Karpas-422 (cell line): ENCODE results near the gene OAS3. TPM values are rescaled to one million over a fixed set of nuclear protein-coding genes. Genes with fewer than 3 reads are reported as not detected.

ENCODE experiments used
- DNase-seq: peaks from one replicate; pipeline ENCODE4 v3.0.0-alpha.2; 2015
- H2AFZ ChIP-seq: fragments of 200-600 bp; sonication (generic); 2 replicates; pipeline ENCODE4 v1.6.1; 2014; ENCODE audit warnings: antibody characterized with exemption, low read length, mixed read lengths
- H3K27ac ChIP-seq: fragments of 200-600 bp; sonication (generic); 2 replicates; pipeline ENCODE4 v1.5.1; 2014; ENCODE audit warnings: mild to moderate bottlenecking, low read length, moderate library complexity
- H3K27me3 ChIP-seq: fragments of 200-600 bp; sonication (generic); 2 replicates; pipeline ENCODE4 v1.6.1; 2014; ENCODE audit warnings: low read length, mixed read lengths
- H3K36me3 ChIP-seq: fragments of 200-600 bp; sonication (generic); 2 replicates; pipeline ENCODE4 v1.6.1; 2014; ENCODE audit warnings: low read length, mixed read lengths; ENCODE audit not compliant: insufficient read depth
- H3K4me1 ChIP-seq: fragments of 200-600 bp; sonication (generic); 2 replicates; pipeline ENCODE4 v1.6.1; 2014; ENCODE audit warnings: mild to moderate bottlenecking, low read length, mixed read lengths
- H3K4me2 ChIP-seq: fragments of 200-600 bp; sonication (generic); 2 replicates; pipeline ENCODE4 v1.6.1; 2014; ENCODE audit warnings: low read length, low read depth, mild to moderate bottlenecking; ENCODE audit not compliant: poor library complexity, severe bottlenecking
- H3K4me3 ChIP-seq: fragments of 200-600 bp; sonication (generic); 2 replicates; pipeline ENCODE4 v1.5.1; 2014; ENCODE audit warnings: mild to moderate bottlenecking, antibody characterized with exemption, low read length, mixed read lengths
- H3K79me2 ChIP-seq: fragments of 200-600 bp; sonication (generic); 2 replicates; pipeline ENCODE4 v1.6.1; 2014; ENCODE audit warnings: mild to moderate bottlenecking, low read length, mixed read lengths
- H3K9ac ChIP-seq: fragments of 200-600 bp; sonication (generic); 2 replicates; pipeline ENCODE4 v1.6.0; 2014; ENCODE audit warnings: low read length
- H3K9me2 ChIP-seq: fragments of 200-600 bp; sonication (generic), shearing (Covaris generic); replicated peaks from 2 replicates; pipeline ENCODE4 v1.6.0; 2014; ENCODE audit warnings: mild to moderate bottlenecking, low read length, moderate library complexity; ENCODE audit not compliant: insufficient read depth
- H3K9me3 ChIP-seq: fragments of 300-700, 200-600 bp; sonication (generic); 2 replicates; pipeline ENCODE4 v1.6.1; 2014; ENCODE audit warnings: low read length, mixed read lengths
- H4K20me1 ChIP-seq: fragments of 200-600 bp; sonication (generic); 2 replicates; pipeline ENCODE4 v1.6.1; 2014; ENCODE audit warnings: mild to moderate bottlenecking, antibody characterized with exemption, low read length, low read depth; ENCODE audit not compliant: insufficient read depth
- total RNA-seq: library from RNA; depleted of rRNA; stranded (reverse); fragments of >200 nt; shearing (Covaris generic); gene quantifications from 2 replicates; pipeline ENCODE4 v1.2.3, GENCODE V29; 2014; ENCODE audit warnings: low replicate concordance

OAS3 gene
- total RNA-seq, 1 experiment from 2014 or later, result 7.9 TPM

DNA sequence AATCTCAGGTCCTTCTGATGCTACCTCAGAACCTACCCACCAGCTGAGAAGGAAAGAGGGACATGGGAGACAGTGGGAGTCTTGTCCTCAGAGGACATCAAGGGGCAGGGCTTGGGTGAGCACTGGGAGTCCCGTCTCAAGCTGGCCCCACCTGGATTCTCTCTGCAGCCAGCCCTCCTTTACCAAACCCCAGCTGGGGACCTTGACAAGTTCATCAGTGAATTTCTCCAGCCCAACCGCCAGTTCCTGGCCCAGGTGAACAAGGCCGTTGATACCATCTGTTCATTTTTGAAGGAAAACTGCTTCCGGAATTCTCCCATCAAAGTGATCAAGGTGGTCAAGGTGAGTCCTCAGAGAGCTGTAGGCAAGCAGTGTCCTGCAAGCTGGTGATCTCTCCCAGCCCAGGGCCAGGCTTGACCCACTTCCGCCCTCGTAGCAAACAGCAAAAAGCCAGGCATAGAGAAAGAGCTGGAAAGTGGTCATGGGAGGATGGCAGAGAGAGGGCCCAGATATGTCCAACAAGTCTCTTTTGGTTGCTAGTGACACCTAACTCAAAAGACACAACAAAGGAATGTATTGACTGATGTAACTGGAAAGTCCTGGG, 25.9 kb downstream of the OAS3 start:
- H3K27ac ChIP-seq, result no peak overlapping the region
- H3K27me3 ChIP-seq, result no peaks in the 10 kb centered on the region
- no peak for DNase-seq
- no peaks in the 10 kb centered on the region for H3K79me2 ChIP-seq
- no peak overlapping the region for H3K9ac ChIP-seq
- no peaks in the 10 kb centered on the region for H3K9me3 ChIP-seq
- no peak overlapping the region for H2AFZ ChIP-seq
- no peaks in the 10 kb centered on the region for H3K36me3 ChIP-seq
- no peaks in the 10 kb centered on the region for H3K9me2 ChIP-seq
- H3K4me1 ChIP-seq, result no peaks in the 10 kb centered on the region
- H3K4me2 ChIP-seq, result no peak overlapping the region
- H4K20me1 ChIP-seq, result no peaks in the 10 kb centered on the region
- no peak overlapping the region for H3K4me3 ChIP-seq

DNA sequence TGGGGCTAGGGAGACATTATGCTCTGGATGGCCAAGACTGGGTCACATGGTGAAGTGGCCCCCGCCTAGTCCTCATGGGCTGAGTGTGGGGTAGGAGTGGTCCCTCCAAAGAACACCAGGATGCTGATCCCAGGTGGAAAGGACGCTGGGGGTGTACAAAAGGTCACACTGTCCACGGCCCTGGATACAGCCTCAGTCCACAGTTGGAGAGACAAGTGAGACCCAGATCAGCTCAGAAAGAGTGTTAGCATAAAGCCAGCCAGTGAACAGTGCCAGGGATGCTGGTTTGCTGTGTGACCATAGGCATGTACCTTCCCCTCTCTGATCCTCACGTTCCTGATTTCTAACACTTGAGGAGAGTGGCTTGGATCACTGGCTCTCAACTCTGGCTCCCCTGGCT, 26.6 kb downstream of the OAS3 start:
- Histone ChIP-seq H3K79me2 (no peaks in the 10 kb centered on the region), H2AFZ (no peak overlapping the region), H3K27ac (no peak overlapping the region), H3K9ac (no peak overlapping the region), H3K4me1 (no peaks in the 10 kb centered on the region), H3K36me3 (no peaks in the 10 kb centered on the region), H3K9me2 (no peaks in the 10 kb centered on the region), H4K20me1 (no peaks in the 10 kb centered on the region), H3K4me3 (no peak overlapping the region), H3K4me2 (no peak overlapping the region), H3K9me3 (no peaks in the 10 kb centered on the region), H3K27me3 (no peaks in the 10 kb centered on the region)
- no peak for DNase-seq

GRCh38 chr12:112965643-112966042, 27.4 kb downstream of the OAS3 start:
- Histone ChIP-seq H3K79me2 (no peaks in the 10 kb centered on the region), H3K27me3 (no peaks in the 10 kb centered on the region), H3K9ac (no peak overlapping the region), H2AFZ (no peak overlapping the region), H3K9me2 (no peaks in the 10 kb centered on the region), H3K4me1 (no peaks in the 10 kb centered on the region), H3K4me2 (no peak overlapping the region), H3K4me3 (no peak overlapping the region), H3K36me3 (no peaks in the 10 kb centered on the region), H4K20me1 (no peaks in the 10 kb centered on the region), H3K9me3 (no peaks in the 10 kb centered on the region), H3K27ac (no peak overlapping the region)
- DNase-seq, result no peak

- no peak for DNase-seq
- Histone ChIP-seq H3K4me2 (no peak overlapping the region), H3K27ac (no peak overlapping the region), H3K27me3 (no peaks in the 10 kb centered on the region), H4K20me1 (no peaks in the 10 kb centered on the region), H3K79me2 (no peaks in the 10 kb centered on the region), H2AFZ (no peak overlapping the region), H3K36me3 (no peaks in the 10 kb centered on the region), H3K4me1 (no peaks in the 10 kb centered on the region), H3K9me2 (no peaks in the 10 kb centered on the region), H3K9ac (no peak overlapping the region), H3K9me3 (no peaks in the 10 kb centered on the region), H3K4me3 (no peak overlapping the region)
These were observed 29.0 kb downstream of the OAS3 start for GRCh38 chr12:112967306-112967705.

- H3K9me2 ChIP-seq, result no peaks in the 10 kb centered on the region
- H4K20me1 ChIP-seq, result no peaks in the 10 kb centered on the region
- no peak overlapping the region for H3K27ac ChIP-seq
- no peaks in the 10 kb centered on the region for H3K27me3 ChIP-seq
- no peaks in the 10 kb centered on the region for H3K9me3 ChIP-seq
- H3K4me3 ChIP-seq, result no peak overlapping the region
- H3K4me2 ChIP-seq, result no peak overlapping the region
- no peaks in the 10 kb centered on the region for H3K79me2 ChIP-seq
- no peak for DNase-seq
- H3K9ac ChIP-seq, result no peak overlapping the region
- no peaks in the 10 kb centered on the region for H3K4me1 ChIP-seq
- H3K36me3 ChIP-seq, result no peaks in the 10 kb centered on the region
- no peak overlapping the region for H2AFZ ChIP-seq
These were observed 29.6 kb downstream of the OAS3 start for GRCh38 chr12:112967858-112968257.

GRCh38 chr12:112969547-112970306, 31.5 kb downstream of the OAS3 start:
- Histone ChIP-seq H3K9me2 (no peaks in the 10 kb centered on the region), H3K4me3 (no peak overlapping the region), H3K4me2 (no peak overlapping the region), H3K36me3 (no peaks in the 10 kb centered on the region), H4K20me1 (no peaks in the 10 kb centered on the region), H3K4me1 (no peaks in the 10 kb centered on the region), H3K9me3 (no peaks in the 10 kb centered on the region), H3K79me2 (no peaks in the 10 kb centered on the region), H3K27me3 (no peaks in the 10 kb centered on the region), H3K27ac (no peak overlapping the region), H3K9ac (no peak overlapping the region), H2AFZ (no peak overlapping the region)
- DNase-seq, result no peak

DNA sequence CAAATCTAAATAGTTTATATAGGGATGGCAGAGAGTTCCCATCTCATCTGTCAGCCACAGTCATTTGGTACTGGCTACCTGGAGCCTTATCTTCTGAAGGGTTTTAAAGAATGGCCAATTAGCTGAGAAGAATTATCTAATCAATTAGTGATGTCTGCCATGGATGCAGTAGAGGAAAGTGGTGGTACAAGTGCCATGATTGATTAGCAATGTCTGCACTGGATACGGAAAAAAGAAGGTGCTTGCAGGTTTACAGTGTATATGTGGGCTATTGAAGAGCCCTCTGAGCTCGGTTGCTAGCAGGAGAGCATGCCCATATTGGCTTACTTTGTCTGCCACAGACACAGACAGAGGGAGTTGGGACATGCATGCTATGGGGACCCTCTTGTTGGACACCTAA, 32.1 kb downstream of the OAS3 start:
- Histone ChIP-seq H3K4me2 (no peak overlapping the region), H3K9me3 (no peaks in the 10 kb centered on the region), H4K20me1 (no peaks in the 10 kb centered on the region), H3K27me3 (no peaks in the 10 kb centered on the region), H3K36me3 (no peaks in the 10 kb centered on the region), H3K4me3 (no peak overlapping the region), H3K9ac (no peak overlapping the region), H3K79me2 (no peaks in the 10 kb centered on the region), H3K4me1 (no peaks in the 10 kb centered on the region), H3K27ac (no peak overlapping the region), H2AFZ (no peak overlapping the region), H3K9me2 (no peaks in the 10 kb centered on the region)
- no peak for DNase-seq

- no peaks in the 10 kb centered on the region for H3K36me3 ChIP-seq
- H3K9me2 ChIP-seq, result no peaks in the 10 kb centered on the region
- no peaks in the 10 kb centered on the region for H3K4me1 ChIP-seq
- H3K4me2 ChIP-seq, result no peak overlapping the region
- no peak overlapping the region for H3K4me3 ChIP-seq
- no peak for DNase-seq
- H3K9me3 ChIP-seq, result no peaks in the 10 kb centered on the region
- H3K27me3 ChIP-seq, result no peaks in the 10 kb centered on the region
- H4K20me1 ChIP-seq, result no peaks in the 10 kb centered on the region
- no peak overlapping the region for H2AFZ ChIP-seq
- H3K79me2 ChIP-seq, result no peaks in the 10 kb centered on the region
- H3K27ac ChIP-seq, result no peak overlapping the region
- no peak overlapping the region for H3K9ac ChIP-seq
These were observed 33.0 kb downstream of the OAS3 start for GRCh38 chr12:112971248-112971647.
